Kidney tubule cell (primary cell): Measurements from ENCODE around the gene IFT20.
A peak's percentile ranks its signal among the peaks of the same experiment; 100 is the strongest.

ENCODE experiments used
- DNase-seq: peaks from one replicate; pipeline ENCODE4 v3.0.0-alpha.2; 2018; ENCODE audit warnings: low spot score

The IFT20 gene

GRCh38 chr17:28334666-28335200 lies 539 bp downstream of the IFT20 start:
- no peak for DNase-seq

DNA sequence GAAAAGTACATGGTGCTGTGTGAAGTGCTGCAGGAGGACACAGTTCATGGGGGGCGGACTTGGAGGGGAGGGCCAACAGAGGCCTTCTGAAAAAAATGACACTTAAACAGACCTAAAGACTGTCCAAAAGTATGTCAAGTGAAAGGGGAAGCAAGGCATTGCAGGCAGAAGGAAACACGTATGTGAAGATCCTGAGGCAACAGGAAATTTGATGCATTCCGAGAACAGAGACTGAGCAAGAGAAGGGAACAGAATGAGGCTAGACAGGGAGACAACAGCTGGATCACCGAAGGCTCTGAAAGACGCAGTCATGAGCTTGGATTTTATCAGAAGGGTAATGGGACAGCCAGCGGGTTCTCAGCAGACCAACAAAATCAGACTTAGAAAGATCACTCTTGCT lies 1.1 kb downstream of the IFT20 start:
- DNase-seq, result no peak

DNA sequence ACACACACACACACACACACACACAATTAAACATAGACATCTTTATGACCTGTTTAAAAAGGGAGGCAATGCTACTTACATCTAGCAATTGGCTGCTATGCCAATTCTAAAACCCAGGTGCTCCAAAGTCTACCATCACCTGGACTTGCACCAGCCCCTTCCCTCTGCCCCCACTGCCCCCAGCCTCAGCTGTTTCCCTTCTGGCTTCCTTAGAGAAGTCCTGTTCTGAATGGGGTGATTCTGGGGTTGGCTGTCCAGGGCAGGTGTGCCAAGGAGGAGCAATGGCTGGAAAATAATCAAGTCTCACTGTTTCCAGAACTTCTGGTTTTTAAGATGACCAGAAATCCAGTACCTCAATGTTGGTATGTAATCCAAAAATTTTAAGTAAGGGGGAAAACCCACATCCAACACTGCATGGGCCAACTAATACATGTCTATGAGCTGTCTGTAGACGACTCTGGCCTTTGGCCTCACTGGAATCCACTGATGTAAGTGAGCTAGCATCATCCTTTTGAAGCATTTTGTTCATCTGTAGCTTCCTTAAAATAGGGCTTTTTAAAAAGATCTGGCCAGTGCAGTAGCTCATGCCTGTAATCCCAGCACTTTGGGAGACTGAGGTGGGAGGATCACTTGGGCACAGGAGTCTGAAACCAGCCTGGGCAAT lies 2.1 kb downstream of the IFT20 start:
- no peak for DNase-seq

DNA sequence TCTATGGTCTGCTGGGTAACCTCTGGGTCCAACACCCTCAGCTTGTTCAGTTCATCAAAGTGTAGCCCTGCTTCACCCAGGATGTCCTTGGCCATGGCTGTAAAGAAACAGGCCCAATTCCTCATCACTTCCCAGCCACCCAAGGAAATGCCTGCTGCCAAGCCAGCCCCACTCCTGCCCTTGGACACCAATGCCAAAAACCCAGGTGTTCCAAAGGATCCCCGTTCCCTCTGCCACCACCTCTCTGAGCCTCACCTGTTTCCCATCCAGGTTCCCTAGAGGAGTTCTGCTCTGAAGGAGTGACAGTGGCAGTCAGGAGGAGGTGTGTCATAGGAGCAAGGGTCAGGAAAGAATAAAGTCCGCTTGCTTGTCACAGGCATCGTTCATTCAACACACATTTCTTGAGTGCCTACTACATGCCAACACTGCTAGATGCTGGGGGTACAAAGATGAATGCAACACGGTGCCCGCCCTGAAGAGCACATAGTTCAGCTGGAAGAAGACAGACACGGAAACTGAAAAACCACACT lies 3.3 kb downstream of the IFT20 start:
- DNase-seq, result no peak

- DNase-seq, result no peak
Measured at GRCh38 chr17:28330671-28331070, 4.6 kb downstream of the IFT20 start.

GRCh38 chr17:28328325-28328724 lies 6.9 kb downstream of the IFT20 start:
- no peak for DNase-seq

DNA sequence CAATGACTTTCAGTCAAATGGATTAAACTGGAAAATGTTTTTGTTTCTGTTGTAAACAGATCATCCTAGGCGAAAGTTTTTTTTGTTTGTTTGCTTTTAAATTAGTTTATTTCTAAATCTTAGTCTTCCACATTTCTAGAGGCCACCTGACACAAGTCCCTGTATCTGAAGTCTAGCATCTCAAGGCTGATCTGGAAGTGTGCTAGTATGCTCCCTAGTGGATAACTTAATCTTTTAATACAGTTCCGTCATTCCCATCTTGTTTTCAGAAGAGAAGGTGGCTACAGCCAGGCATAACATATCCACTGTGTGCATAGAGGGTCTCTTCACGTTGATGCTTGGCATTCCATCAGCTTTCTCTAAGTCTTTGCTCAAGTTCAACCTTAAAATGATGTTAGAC lies 7.6 kb downstream of the IFT20 start:
- DNase-seq, result no peak

GRCh38 chr17:28327031-28327607 lies 8.2 kb downstream of the IFT20 start:
- no peak for DNase-seq

GRCh38 chr17:28326114-28326513 lies 9.2 kb downstream of the IFT20 start:
- DNase-seq, result no peak

DNA sequence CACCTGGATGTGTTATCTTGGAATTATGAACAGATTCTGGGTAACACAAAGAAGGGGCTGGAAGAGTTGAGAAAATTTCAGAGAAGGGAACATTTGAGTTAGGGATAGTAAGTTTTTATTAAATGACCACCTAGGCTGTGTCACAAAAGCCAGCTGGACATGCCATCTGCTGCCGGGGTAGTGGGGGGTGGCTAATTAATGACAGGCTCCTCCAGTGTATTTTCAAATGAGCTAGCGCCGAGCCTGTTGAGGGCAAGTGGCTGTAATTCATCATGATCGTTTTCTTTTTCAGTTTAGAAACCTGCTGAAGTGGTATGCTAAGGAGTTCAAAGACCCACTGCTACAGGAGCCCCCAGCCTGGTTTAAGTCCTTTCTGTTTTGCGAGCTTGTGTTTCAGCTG lies 10.1 kb downstream of the IFT20 start:
- DNase-seq, result no peak

DNA sequence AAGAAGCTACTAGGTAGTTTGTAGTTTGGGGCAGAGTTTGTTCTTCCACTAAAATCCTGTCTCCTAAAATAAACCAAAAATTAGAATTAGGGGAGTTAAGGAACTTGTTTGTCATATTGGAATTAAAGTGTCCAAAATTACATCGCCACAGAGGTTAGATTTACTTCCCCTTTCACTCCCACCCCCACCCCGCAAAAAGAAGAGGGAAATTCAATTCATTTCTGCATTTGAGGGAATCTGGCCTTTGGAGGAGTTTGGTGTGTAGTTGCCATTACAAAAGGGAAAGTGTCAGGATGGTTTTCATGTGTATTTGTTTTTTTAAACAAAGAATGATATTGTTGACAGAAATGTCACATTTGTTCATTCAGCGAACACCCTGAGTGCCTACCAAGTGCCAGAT lies 10.5 kb downstream of the IFT20 start:
- DNase-seq, result no peak

- DNase-seq, result no peak
Measured at GRCh38 chr17:28324267-28324745, 11.0 kb downstream of the IFT20 start.

- no peak for DNase-seq
Measured at GRCh38 chr17:28320215-28321061, 14.8 kb downstream of the IFT20 start.

DNA sequence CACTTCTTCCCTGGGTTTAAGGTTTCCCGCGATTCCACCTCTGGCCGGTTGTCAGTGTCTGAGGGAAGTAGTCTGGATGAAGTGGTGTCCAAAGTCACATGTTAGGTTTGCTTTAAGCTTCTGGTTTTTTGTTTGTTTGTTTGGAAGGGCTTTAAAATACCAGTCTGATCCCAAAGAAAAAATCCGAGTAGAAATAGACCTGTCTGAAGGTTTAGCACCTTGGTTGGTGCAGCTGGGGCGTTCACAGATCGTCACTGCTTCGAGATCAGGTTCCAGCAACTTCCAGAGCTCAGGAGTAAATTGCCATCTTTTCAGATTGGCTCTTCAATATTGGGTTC lies 15.7 kb downstream of the IFT20 start:
- DNase-seq, result peak; percentile 23

- DNase-seq, result peak; percentile 98
Measured at GRCh38 chr17:28318759-28319597, 16.3 kb downstream of the IFT20 start, which contains the start of gene TMEM97. Gene TMEM97 (plus strand): TSS chr17:28319200. CDS start chr17:28319240, 40 bp downstream.

GRCh38 chr17:28317966-28318758 lies 17.1 kb downstream of the IFT20 start:
- no peak for DNase-seq

DNA sequence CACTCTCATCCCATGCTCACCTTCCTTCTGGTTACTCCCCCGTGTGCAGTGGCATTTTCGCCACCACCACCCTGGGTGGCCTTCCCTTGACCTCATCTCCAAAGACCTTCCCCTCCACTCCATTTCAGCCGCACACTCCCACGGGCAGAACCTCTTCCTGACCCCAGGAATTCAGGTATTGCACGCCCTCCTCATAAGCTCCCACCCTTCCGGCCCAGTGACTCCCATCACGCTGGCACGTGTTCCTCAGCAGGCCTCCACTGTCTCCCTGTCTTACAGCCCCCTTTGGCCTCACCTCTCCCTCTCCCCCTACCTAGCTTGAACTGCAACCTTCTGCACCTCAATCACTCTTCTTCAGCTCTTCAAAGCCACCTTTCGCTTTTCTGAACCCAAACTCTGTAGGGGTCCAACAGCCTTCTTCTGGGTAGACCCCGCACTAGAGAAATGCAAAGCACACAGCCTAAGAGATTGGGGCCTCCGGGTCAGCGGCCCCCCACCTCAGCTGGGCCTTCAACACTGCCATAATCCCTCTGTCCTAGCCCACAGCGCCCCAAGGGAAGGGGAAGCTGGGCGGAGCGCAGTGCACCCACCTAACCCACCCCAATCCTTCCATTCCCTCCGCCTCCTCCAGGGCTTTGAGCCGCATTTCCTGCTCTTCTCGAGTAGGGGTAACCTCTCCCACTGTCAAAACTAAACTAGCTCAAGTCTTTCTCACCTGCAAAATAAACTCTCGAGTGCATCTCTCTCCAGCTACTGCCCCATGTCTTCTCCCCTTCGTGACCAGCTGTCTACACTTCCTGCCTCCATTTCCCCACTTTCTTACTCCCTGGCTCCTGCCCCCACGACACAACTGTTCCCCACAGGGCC lies 17.9 kb downstream of the IFT20 start:
- DNase-seq, result no peak

- no peak for DNase-seq
Measured at GRCh38 chr17:28315846-28316705, 19.2 kb downstream of the IFT20 start.

DNA sequence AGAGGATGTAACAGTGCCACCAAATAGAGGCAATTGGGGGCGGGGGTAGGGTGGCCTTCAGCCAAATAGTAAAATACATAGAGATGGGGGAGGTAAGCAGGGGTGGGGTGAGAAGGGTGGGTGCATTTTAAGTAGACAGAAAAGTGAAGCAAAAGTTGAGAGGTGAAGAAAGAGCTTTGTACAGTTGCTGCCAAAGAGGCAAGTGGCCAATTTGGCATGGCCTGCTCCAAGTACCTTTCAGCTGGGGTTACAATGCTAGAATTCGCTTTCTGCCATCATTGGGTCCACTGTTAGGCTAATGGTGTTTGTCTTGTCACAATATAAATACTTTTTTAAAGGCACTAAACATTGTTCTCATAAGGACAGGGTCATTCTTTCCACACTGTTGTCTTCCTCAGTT lies 21.4 kb downstream of the IFT20 start:
- no peak for DNase-seq
